Adipocyte (in vitro differentiated cells): Measurements from ENCODE around the gene SPATA46.
"Not testable (repeated sequence)": the region's sequence is repeated elsewhere in the genome, so short reads cannot be mapped to it uniquely, and the experiment has no call there.

ENCODE experiments used
- DNase-seq: peaks from one replicate; pipeline ENCODE4 v3.0.0-alpha.2; 2015; ENCODE audit warnings: low read depth
- H3K27me3 ChIP-seq: replicated peaks from 2 replicates; pipeline ENCODE4 v1.7.0; 2013; ENCODE audit warnings: mild to moderate bottlenecking, low read length, moderate library complexity; ENCODE audit not compliant: control insufficient read depth, insufficient read depth
- H3K36me3 ChIP-seq: 2 replicates; pipeline ENCODE4 v1.7.0; 2013; ENCODE audit warnings: low read length, mild to moderate bottlenecking, moderate library complexity; ENCODE audit not compliant: control insufficient read depth, insufficient read depth, severe bottlenecking
- H3K4me1 ChIP-seq: 2 replicates; pipeline ENCODE4 v1.7.0; 2013; ENCODE audit warnings: mild to moderate bottlenecking, low read length, moderate library complexity; ENCODE audit not compliant: control insufficient read depth, insufficient read depth
- H3K4me3 ChIP-seq: 2 replicates; pipeline ENCODE4 v1.7.0; 2013; ENCODE audit warnings: mild to moderate bottlenecking, low read length, moderate library complexity
- H3K9ac ChIP-seq: 2 replicates; pipeline ENCODE4 v1.7.0; 2013; ENCODE audit warnings: mild to moderate bottlenecking, low read length, moderate library complexity
- H3K9me3 ChIP-seq: 2 replicates; pipeline ENCODE4 v1.7.0; 2013; ENCODE audit warnings: mild to moderate bottlenecking, low read length, moderate library complexity; ENCODE audit not compliant: control insufficient read depth

The SPATA46 gene

GRCh38 chr1:162376691-162377090 is at the start of gene SPATA46:
Gene SPATA46, minus strand, starts transcription at chr1:162376854. Its CDS starts 64 bp downstream, at chr1:162376790.
- DNase-seq: no peak
- H3K27me3 ChIP-seq: peaks cover 3% of the 10 kb centered on the region

GRCh38 chr1:162422662-162423375 is 46.2 kb upstream of the SPATA46 start:
- Histone ChIP-seq H3K36me3 (no peaks in the 10 kb centered on the region), H3K9ac (no peak overlapping the region), H3K27me3 (no peaks in the 10 kb centered on the region), H3K4me3 (no peak overlapping the region), H3K9me3 (peaks cover 5% of the 10 kb centered on the region), H3K4me1 (no peaks in the 10 kb centered on the region)
- no peak for DNase-seq

More at GRCh38 chr1:162376691-162377090, at the start of gene SPATA46:
- Histone ChIP-seq H3K36me3 (no peaks in the 10 kb centered on the region), H3K4me1 (no peaks in the 10 kb centered on the region), H3K4me3 (no peak within 1 kb of the TSS), H3K9me3 (no peaks in the 10 kb centered on the region), H3K9ac (no peak within 1 kb of the TSS)

GRCh38 chr1:162421258-162422164 is 44.9 kb upstream of the SPATA46 start:
- no peak overlapping the region for H3K4me3 ChIP-seq
- no peaks in the 10 kb centered on the region for H3K36me3 ChIP-seq
- H3K4me1 ChIP-seq: no peaks in the 10 kb centered on the region
- no peak overlapping the region for H3K9ac ChIP-seq
- H3K9me3 ChIP-seq: peaks cover 5% of the 10 kb centered on the region
- DNase-seq: no peak
- H3K27me3 ChIP-seq: no peaks in the 10 kb centered on the region

- Histone ChIP-seq H3K36me3 (no peaks in the 10 kb centered on the region), H3K9me3 (peaks cover 7% of the 10 kb centered on the region), H3K4me3 (no peak overlapping the region), H3K27me3 (no peaks in the 10 kb centered on the region), H3K4me1 (no peaks in the 10 kb centered on the region), H3K9ac (no peak overlapping the region)
- no peak for DNase-seq
Measured at GRCh38 chr1:162420120-162420519, 43.5 kb upstream of the SPATA46 start.

GRCh38 chr1:162419450-162419931 is 42.8 kb upstream of the SPATA46 start:
- H3K36me3 ChIP-seq, H3K4me3 ChIP-seq, H3K9ac ChIP-seq, DNase-seq, H3K27me3 ChIP-seq, H3K4me1 ChIP-seq: not testable (repeated sequence)
- H3K9me3 ChIP-seq: peaks cover 11% of the 10 kb centered on the region

- DNase-seq, H3K27me3 ChIP-seq, H3K4me1 ChIP-seq, H3K9ac ChIP-seq, H3K4me3 ChIP-seq, H3K36me3 ChIP-seq: not testable (repeated sequence)
- H3K9me3 ChIP-seq: peaks cover 10% of the 10 kb centered on the region
Measured at GRCh38 chr1:162418584-162418983, 41.9 kb upstream of the SPATA46 start.

GRCh38 chr1:162417650-162418049 is 41.0 kb upstream of the SPATA46 start:
- DNase-seq: no peak
- peaks cover 7% of the 10 kb centered on the region for H3K9me3 ChIP-seq

GRCh38 chr1:162416909-162417308 is 40.3 kb upstream of the SPATA46 start:
- Histone ChIP-seq H3K4me1 (no peaks in the 10 kb centered on the region), H3K27me3 (no peaks in the 10 kb centered on the region), H3K9ac (no peak overlapping the region), H3K4me3 (no peak overlapping the region), H3K36me3 (no peaks in the 10 kb centered on the region), H3K9me3 (peaks cover 7% of the 10 kb centered on the region)
- no peak for DNase-seq

More at GRCh38 chr1:162417650-162418049, 41.0 kb upstream of the SPATA46 start:
- Histone ChIP-seq H3K4me3 (no peak overlapping the region), H3K27me3 (no peaks in the 10 kb centered on the region), H3K9ac (no peak overlapping the region), H3K4me1 (no peaks in the 10 kb centered on the region), H3K36me3 (no peaks in the 10 kb centered on the region)

- Histone ChIP-seq H3K27me3 (no peaks in the 10 kb centered on the region), H3K4me3 (no peak overlapping the region), H3K4me1 (no peaks in the 10 kb centered on the region), H3K9me3 (peaks cover 7% of the 10 kb centered on the region), H3K36me3 (no peaks in the 10 kb centered on the region), H3K9ac (no peak overlapping the region)
- DNase-seq: no peak
Measured at GRCh38 chr1:162416215-162416614, 39.6 kb upstream of the SPATA46 start.

GRCh38 chr1:162412002-162412401 is 35.3 kb upstream of the SPATA46 start, which contains the start of gene SH2D1B:
Gene SH2D1B, minus strand, starts transcription at chr1:162412136. Its CDS starts 120 bp downstream, at chr1:162412016.
- Histone ChIP-seq H3K4me3 (no peak within 1 kb of the TSS), H3K27me3 (no peaks in the 10 kb centered on the region), H3K36me3 (no peaks in the 10 kb centered on the region), H3K9ac (no peak within 1 kb of the TSS), H3K9me3 (peaks cover 7% of the 10 kb centered on the region), H3K4me1 (peaks cover 10% of the 10 kb centered on the region)
- no peak for DNase-seq

GRCh38 chr1:162407539-162407938 is 30.9 kb upstream of the SPATA46 start:
- no peaks in the 10 kb centered on the region for H3K36me3 ChIP-seq
- no peaks in the 10 kb centered on the region for H3K27me3 ChIP-seq
- H3K4me1 ChIP-seq: peaks cover 34% of the 10 kb centered on the region
- H3K9me3 ChIP-seq: no peaks in the 10 kb centered on the region
- peak overlapping the region; percentile 58 for H3K9ac ChIP-seq
- DNase-seq: no peak
- H3K4me3 ChIP-seq: no peak overlapping the region
